HTERT RPE-1 (cell line): ENCODE data around the gene AZU1.
"Not testable (repeated sequence)": the region's sequence is repeated elsewhere in the genome, so short reads cannot be mapped to it uniquely, and the experiment has no call there.

Experiments
- in situ Hi-C: fragments of 300-500 bp; cut with MboI; formaldehyde crosslinking; loops from 4 replicates; pipeline ENCODE4 v1.14.3; 2020; ENCODE audit warnings: low sequenced_read_pairs

Gene AZU1

GRCh38 chr19:852136-853013 is 24.7 kb downstream of the AZU1 start, which contains the start of gene ELANE:
Gene ELANE, plus strand, starts transcription at chr19:852303. Its CDS starts 26 bp downstream, at chr19:852329.
- in situ Hi-C loops, result no loop called here

GRCh38 chr19:853014-853585 is 25.5 kb downstream of the AZU1 start:
- in situ Hi-C loops, result no loop called here

- in situ Hi-C loops, result not testable (repeated sequence)
Observed at GRCh38 chr19:853614-854220, 26.1 kb downstream of the AZU1 start.

GRCh38 chr19:854549-854948 is 26.9 kb downstream of the AZU1 start:
- in situ Hi-C loops, result no loop called here

GRCh38 chr19:855142-855541 is 27.5 kb downstream of the AZU1 start:
- in situ Hi-C loops, result no loop called here

GRCh38 chr19:855566-856120 is 28.0 kb downstream of the AZU1 start:
- in situ Hi-C loops, result no loop called here

GRCh38 chr19:858284-858683 is 30.6 kb downstream of the AZU1 start:
- in situ Hi-C loops, result no loop called here

GRCh38 chr19:858868-859843 is 31.5 kb downstream of the AZU1 start, which contains the start of gene CFD:
Gene CFD, plus strand, starts transcription at chr19:859664. Its CDS starts 26 bp downstream, at chr19:859690.
- in situ Hi-C loops, result no loop called here

- in situ Hi-C loops, result no loop called here
Observed at GRCh38 chr19:861141-861755, 33.6 kb downstream of the AZU1 start.

- in situ Hi-C loops, result no loop called here
Observed at GRCh38 chr19:861756-862580, 34.3 kb downstream of the AZU1 start.

GRCh38 chr19:862581-863314 is 35.1 kb downstream of the AZU1 start:
- in situ Hi-C loops, result no loop called here

GRCh38 chr19:863315-863620 is 35.6 kb downstream of the AZU1 start:
- in situ Hi-C loops, result no loop called here

- in situ Hi-C loops, result no loop called here
Observed at GRCh38 chr19:866769-867300, 39.2 kb downstream of the AZU1 start.

GRCh38 chr19:867301-867793 is 39.7 kb downstream of the AZU1 start:
- in situ Hi-C loops, result no loop called here

GRCh38 chr19:867855-868457 is 40.3 kb downstream of the AZU1 start:
- in situ Hi-C loops, result no loop called here

- in situ Hi-C loops, result no loop called here
Observed at GRCh38 chr19:868458-869244, 41.0 kb downstream of the AZU1 start.
